Type B pancreatic cell (in vitro differentiated cells): ENCODE measurements around the gene COL25A1. TPM values are rescaled to one million over a fixed set of nuclear protein-coding genes. Genes with fewer than 3 reads are reported as not detected.

Source experiments
- DNase-seq: peaks from one replicate; pipeline ENCODE4 v3.0.0; 2021; ENCODE audit warnings: mixed read lengths; ENCODE audit not compliant: unreplicated experiment; ENCODE audit errors: extremely low spot score
- H3K27ac Mint-ChIP-seq: 2 replicates; pipeline ENCODE4 v1.8.0; 2021; ENCODE audit warnings: mild to moderate bottlenecking, mixed read lengths
- H3K27me3 Mint-ChIP-seq: 2 replicates; pipeline ENCODE4 v1.8.0; 2021; ENCODE audit warnings: mixed read lengths
- H3K36me3 Mint-ChIP-seq: 2 replicates; pipeline ENCODE4 v1.8.0; 2021; ENCODE audit warnings: mixed read lengths
- H3K4me1 Mint-ChIP-seq: one replicate; pipeline ENCODE4 v1.8.0; 2021; ENCODE audit warnings: mixed read lengths; ENCODE audit not compliant: unreplicated experiment
- H3K4me3 Mint-ChIP-seq: 2 replicates; pipeline ENCODE4 v1.8.0; 2021; ENCODE audit warnings: mild to moderate bottlenecking, mixed read lengths
- H3K9me3 Mint-ChIP-seq: 2 replicates; pipeline ENCODE4 v1.8.0; 2021; ENCODE audit warnings: mixed read lengths
- CTCF ChIP-seq: fragments of 200-600 bp; sonication (generic); conservative IDR thresholded peaks from 2 replicates; pipeline ENCODE4 v1.5.0; 2021; ENCODE audit warnings: antibody characterized with exemption, mild to moderate bottlenecking
- total RNA-seq: library from RNA; stranded (reverse); gene quantifications from 2 replicates; pipeline ENCODE4 v1.2.1, GENCODE V29; 2021; ENCODE audit warnings: low replicate concordance

Gene COL25A1
- total RNA-seq, 1 donor from 2014 or later: 9.2 TPM

- H3K4me1 Mint-ChIP-seq: peaks cover 27% of the 10 kb centered on the region
- no peak for DNase-seq
- no peak overlapping the region for H3K27ac Mint-ChIP-seq
- no peak for TF ChIP-seq CTCF
- H3K27me3 Mint-ChIP-seq: peaks cover 9% of the 10 kb centered on the region
- H3K4me3 Mint-ChIP-seq: no peak overlapping the region
- H3K9me3 Mint-ChIP-seq: no peaks in the 10 kb centered on the region
- H3K36me3 Mint-ChIP-seq: no peaks in the 10 kb centered on the region
Measured at GRCh38 chr4:109207061-109207460, 95.4 kb downstream of the COL25A1 start.

- peaks cover 9% of the 10 kb centered on the region for H3K27me3 Mint-ChIP-seq
- DNase-seq: no peak
- H3K9me3 Mint-ChIP-seq: no peaks in the 10 kb centered on the region
- H3K4me3 Mint-ChIP-seq: no peak overlapping the region
- H3K27ac Mint-ChIP-seq: no peak overlapping the region
- H3K4me1 Mint-ChIP-seq: peaks cover 27% of the 10 kb centered on the region
- H3K36me3 Mint-ChIP-seq: no peaks in the 10 kb centered on the region
- TF ChIP-seq CTCF: no peak
Measured at GRCh38 chr4:109206620-109207019, 95.8 kb downstream of the COL25A1 start.

GRCh38 chr4:109205186-109205585 is 97.3 kb downstream of the COL25A1 start:
- peak overlapping the region; percentile 13 for H3K4me3 Mint-ChIP-seq
- H3K27me3 Mint-ChIP-seq: peaks cover 13% of the 10 kb centered on the region
- no peak for TF ChIP-seq CTCF
- no peak for DNase-seq
- H3K36me3 Mint-ChIP-seq: no peaks in the 10 kb centered on the region
- peaks cover 27% of the 10 kb centered on the region for H3K4me1 Mint-ChIP-seq
- no peaks in the 10 kb centered on the region for H3K9me3 Mint-ChIP-seq
- H3K27ac Mint-ChIP-seq: no peak overlapping the region

GRCh38 chr4:109199585-109199984 is 102.9 kb downstream of the COL25A1 start:
- no peaks in the 10 kb centered on the region for H3K4me1 Mint-ChIP-seq
- no peaks in the 10 kb centered on the region for H3K36me3 Mint-ChIP-seq
- H3K27me3 Mint-ChIP-seq: peaks cover 7% of the 10 kb centered on the region
- no peak overlapping the region for H3K4me3 Mint-ChIP-seq
- TF ChIP-seq CTCF: no peak
- no peak for DNase-seq
- no peak overlapping the region for H3K27ac Mint-ChIP-seq
- no peaks in the 10 kb centered on the region for H3K9me3 Mint-ChIP-seq

- no peak overlapping the region for H3K4me3 Mint-ChIP-seq
- DNase-seq: no peak
- no peak for TF ChIP-seq CTCF
- H3K9me3 Mint-ChIP-seq: peaks cover 5% of the 10 kb centered on the region
- no peak overlapping the region for H3K27ac Mint-ChIP-seq
- H3K27me3 Mint-ChIP-seq: no peaks in the 10 kb centered on the region
- H3K36me3 Mint-ChIP-seq: no peaks in the 10 kb centered on the region
- H3K4me1 Mint-ChIP-seq: peaks cover 4% of the 10 kb centered on the region
Measured at GRCh38 chr4:109195646-109196045, 106.8 kb downstream of the COL25A1 start.

- no peak for TF ChIP-seq CTCF
- H3K4me3 Mint-ChIP-seq: no peak overlapping the region
- H3K4me1 Mint-ChIP-seq: peaks cover 7% of the 10 kb centered on the region
- H3K9me3 Mint-ChIP-seq: peaks cover 11% of the 10 kb centered on the region
- H3K27me3 Mint-ChIP-seq: no peaks in the 10 kb centered on the region
- no peak for DNase-seq
- no peaks in the 10 kb centered on the region for H3K36me3 Mint-ChIP-seq
- no peak overlapping the region for H3K27ac Mint-ChIP-seq
Measured at GRCh38 chr4:109191216-109191615, 111.2 kb downstream of the COL25A1 start.
